ENCODE results near the gene KLHL2. TPM values are rescaled to one million over a fixed set of nuclear protein-coding genes. Genes with fewer than 3 reads are reported as not detected.

KLHL2 gene
- total and polyA plus RNA-seq, 2 of the 13 experiments (the other 11 are each of a cell fraction or from before 2014, with no cell fraction given): 9.2 to 17.6 TPM

DNA sequence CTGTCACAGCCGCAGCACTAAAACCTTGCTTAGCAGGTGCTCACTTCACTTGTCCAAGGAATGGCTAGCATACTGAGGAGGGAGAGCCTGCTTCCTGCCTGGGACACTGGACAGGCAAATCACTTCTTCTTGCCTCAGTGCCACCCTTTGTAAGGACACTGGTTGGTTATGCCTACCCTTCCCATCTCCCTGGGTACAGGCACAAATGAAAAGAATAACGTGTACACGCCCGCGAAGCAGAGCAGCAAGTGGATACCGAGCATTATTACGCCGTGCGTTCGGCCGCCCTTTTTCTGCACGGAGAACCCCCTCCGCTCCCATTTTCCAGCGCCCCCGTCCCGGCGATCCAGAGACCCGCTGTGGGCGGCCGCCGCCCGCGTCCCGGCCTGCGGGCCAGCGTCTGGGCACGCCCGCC, 338 bp upstream of the KLHL2 start:
- Histone ChIP-seq H2AFZ (ENCODE audit: low read length) (peak overlapping the region; percentile 99), H3K4me3 (replicated peaks in 1 of 3; ENCODE audit: insufficient read depth in 1 of 3, low read depth in 2 of 3, low read length in 3 of 3) (peak overlapping the region; percentile 78 to 92 (median 87)), H3K9ac (ENCODE audit: insufficient read depth, low read depth, low read length) (peak overlapping the region; percentile 70), H3K9me3 (ENCODE audit: low read length) (no peaks in the 10 kb centered on the region), H4K20me1 (ENCODE audit: insufficient read depth, low read length) (no peaks in the 10 kb centered on the region), H3K27ac (ENCODE audit: extremely low read length, insufficient read depth, low read length) (no peak overlapping the region), H3K36me3 (replicated peaks in 1 of 2; ENCODE audit: control insufficient read depth in 1 of 2, insufficient read depth in 2 of 2, low read length in 2 of 2) (no peaks in the 10 kb centered on the region), H3K27me3 (ENCODE audit: control insufficient read depth in 1 of 2, insufficient read depth in 2 of 2, low read length in 2 of 2) (peaks cover 0 to 3% of the 10 kb centered on the region in 2 experiments; a peak in 1 of 5 replicates), H3K4me1 (ENCODE audit: insufficient read depth, low read length) (peaks cover 35% of the 10 kb centered on the region), H3K79me2 (ENCODE audit: insufficient read depth, low read length) (peaks cover 35% of the 10 kb centered on the region), H3K4me2 (ENCODE audit: low read depth, low read length) (peak overlapping the region; percentile 100)
- 3% methylated on average over 28 of the region's 28 CpGs for WGBS (ENCODE audit: low lambda C conversion rate)
- BruUV-seq (replicated peaks): no TSS peak
- intact Hi-C loops (cut with micrococcal nuclease; ENCODE audit: unreplicated experiment): loop anchor here (2.0 to 5.0 kb wide), 4 partner anchors 40 to 120 kb away; partner anchors contain the start of genes MSMO1 and TMEM192
- ChIA-PET POLR2A (interaction anchor here (0.7 to 2.3 kb wide), 2 partner anchors 94 to 121 kb away, joined by 3 to 7 read pairs; partner anchors contain the start of genes MSMO1 and TMEM192), CTCF (ENCODE audit: low intra/inter-chr PET ratio, low total read pairs) (no interaction called here)
- DNase-seq (ENCODE audit: low spot score): no peak
- no peak for FAIRE-seq
- ATAC-seq: peak; percentile 47
- in situ Hi-C loops (cut with HindIII; ENCODE audit: extremely low pct_ligation_motif_present, low pct_unique_long_range_greater_than_20kb): loop anchor here (5.0 kb wide), 1 partner anchor 120 kb away; the partner anchor contains the start of gene MSMO1
- TF ChIP-seq, protein P1, sequence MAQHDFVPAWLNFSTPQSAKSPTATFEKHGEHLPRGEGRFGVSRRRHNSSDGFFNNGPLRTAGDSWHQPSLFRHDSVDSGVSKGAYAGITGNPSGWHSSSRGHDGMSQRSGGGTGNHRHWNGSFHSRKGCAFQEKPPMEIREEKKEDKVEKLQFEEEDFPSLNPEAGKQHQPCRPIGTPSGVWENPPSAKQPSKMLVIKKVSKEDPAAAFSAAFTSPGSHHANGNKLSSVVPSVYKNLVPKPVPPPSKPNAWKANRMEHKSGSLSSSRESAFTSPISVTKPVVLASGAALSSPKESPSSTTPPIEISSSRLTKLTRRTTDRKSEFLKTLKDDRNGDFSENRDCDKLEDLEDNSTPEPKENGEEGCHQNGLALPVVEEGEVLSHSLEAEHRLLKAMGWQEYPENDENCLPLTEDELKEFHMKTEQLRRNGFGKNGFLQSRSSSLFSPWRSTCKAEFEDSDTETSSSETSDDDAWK (CRISPR knock-in tag; IDR thresholded peaks at IDR 0.05): no peak
- TF ChIP-seq, protein P2, sequence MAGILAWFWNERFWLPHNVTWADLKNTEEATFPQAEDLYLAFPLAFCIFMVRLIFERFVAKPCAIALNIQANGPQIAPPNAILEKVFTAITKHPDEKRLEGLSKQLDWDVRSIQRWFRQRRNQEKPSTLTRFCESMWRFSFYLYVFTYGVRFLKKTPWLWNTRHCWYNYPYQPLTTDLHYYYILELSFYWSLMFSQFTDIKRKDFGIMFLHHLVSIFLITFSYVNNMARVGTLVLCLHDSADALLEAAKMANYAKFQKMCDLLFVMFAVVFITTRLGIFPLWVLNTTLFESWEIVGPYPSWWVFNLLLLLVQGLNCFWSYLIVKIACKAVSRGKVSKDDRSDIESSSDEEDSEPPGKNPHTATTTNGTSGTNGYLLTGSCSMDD (CRISPR knock-in tag; IDR thresholded peaks at IDR 0.05): no peak
- TF ChIP-seq ZNF678 (CRISPR knock-in tag; IDR thresholded peaks at IDR 0.05) (no peak), ZSCAN21 (CRISPR knock-in tag; IDR thresholded peaks at IDR 0.05; ENCODE audit: borderline replicate concordance) (0 out of 2 replicates have a peak, but pooled peaks have one; percentile 51), KDM3A (CRISPR knock-in tag; IDR thresholded peaks at IDR 0.05; ENCODE audit: low read depth) (no peak), HCFC1 (IDR thresholded peaks at IDR 0.05; ENCODE audit: low read depth, low read length) (0 out of 2 replicates have a peak, but pooled peaks have one; percentile 15), KMT2B (CRISPR knock-in tag; IDR thresholded peaks at IDR 0.05) (peak; percentile 41; the same call in 1 of the 2 replicates), SSRP1 (CRISPR knock-in tag; IDR thresholded peaks at IDR 0.05) (no peak), ZNF12 (CRISPR knock-in tag; IDR thresholded peaks at IDR 0.05) (peak; percentile 99), ZNF672 (CRISPR knock-in tag; IDR thresholded peaks at IDR 0.05) (0 out of 2 replicates have a peak, but pooled peaks have one; percentile 24)
- TF ChIP-seq, protein P3, sequence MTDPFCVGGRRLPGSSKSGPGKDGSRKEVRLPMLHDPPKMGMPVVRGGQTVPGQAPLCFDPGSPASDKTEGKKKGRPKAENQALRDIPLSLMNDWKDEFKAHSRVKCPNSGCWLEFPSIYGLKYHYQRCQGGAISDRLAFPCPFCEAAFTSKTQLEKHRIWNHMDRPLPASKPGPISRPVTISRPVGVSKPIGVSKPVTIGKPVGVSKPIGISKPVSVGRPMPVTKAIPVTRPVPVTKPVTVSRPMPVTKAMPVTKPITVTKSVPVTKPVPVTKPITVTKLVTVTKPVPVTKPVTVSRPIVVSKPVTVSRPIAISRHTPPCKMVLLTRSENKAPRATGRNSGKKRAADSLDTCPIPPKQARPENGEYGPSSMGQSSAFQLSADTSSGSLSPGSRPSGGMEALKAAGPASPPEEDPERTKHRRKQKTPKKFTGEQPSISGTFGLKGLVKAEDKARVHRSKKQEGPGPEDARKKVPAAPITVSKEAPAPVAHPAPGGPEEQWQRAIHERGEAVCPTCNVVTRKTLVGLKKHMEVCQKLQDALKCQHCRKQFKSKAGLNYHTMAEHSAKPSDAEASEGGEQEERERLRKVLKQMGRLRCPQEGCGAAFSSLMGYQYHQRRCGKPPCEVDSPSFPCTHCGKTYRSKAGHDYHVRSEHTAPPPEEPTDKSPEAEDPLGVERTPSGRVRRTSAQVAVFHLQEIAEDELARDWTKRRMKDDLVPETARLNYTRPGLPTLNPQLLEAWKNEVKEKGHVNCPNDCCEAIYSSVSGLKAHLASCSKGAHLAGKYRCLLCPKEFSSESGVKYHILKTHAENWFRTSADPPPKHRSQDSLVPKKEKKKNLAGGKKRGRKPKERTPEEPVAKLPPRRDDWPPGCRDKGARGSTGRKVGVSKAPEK (CRISPR knock-in tag; IDR thresholded peaks at IDR 0.05; ENCODE audit: borderline replicate concordance): peak; percentile 68; the same call in 1 of the 2 replicates
- TF ChIP-seq, protein P4, sequence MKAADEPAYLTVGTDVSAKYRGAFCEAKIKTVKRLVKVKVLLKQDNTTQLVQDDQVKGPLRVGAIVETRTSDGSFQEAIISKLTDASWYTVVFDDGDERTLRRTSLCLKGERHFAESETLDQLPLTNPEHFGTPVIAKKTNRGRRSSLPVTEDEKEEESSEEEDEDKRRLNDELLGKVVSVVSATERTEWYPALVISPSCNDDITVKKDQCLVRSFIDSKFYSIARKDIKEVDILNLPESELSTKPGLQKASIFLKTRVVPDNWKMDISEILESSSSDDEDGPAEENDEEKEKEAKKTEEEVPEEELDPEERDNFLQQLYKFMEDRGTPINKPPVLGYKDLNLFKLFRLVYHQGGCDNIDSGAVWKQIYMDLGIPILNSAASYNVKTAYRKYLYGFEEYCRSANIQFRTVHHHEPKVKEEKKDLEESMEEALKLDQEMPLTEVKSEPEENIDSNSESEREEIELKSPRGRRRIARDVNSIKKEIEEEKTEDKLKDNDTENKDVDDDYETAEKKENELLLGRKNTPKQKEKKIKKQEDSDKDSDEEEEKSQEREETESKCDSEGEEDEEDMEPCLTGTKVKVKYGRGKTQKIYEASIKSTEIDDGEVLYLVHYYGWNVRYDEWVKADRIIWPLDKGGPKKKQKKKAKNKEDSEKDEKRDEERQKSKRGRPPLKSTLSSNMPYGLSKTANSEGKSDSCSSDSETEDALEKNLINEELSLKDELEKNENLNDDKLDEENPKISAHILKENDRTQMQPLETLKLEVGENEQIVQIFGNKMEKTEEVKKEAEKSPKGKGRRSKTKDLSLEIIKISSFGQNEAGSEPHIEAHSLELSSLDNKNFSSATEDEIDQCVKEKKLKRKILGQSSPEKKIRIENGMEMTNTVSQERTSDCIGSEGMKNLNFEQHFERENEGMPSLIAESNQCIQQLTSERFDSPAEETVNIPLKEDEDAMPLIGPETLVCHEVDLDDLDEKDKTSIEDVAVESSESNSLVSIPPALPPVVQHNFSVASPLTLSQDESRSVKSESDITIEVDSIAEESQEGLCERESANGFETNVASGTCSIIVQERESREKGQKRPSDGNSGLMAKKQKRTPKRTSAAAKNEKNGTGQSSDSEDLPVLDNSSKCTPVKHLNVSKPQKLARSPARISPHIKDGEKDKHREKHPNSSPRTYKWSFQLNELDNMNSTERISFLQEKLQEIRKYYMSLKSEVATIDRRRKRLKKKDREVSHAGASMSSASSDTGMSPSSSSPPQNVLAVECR (CRISPR knock-in tag; IDR thresholded peaks at IDR 0.05; ENCODE audit: borderline replicate concordance): 0 out of 2 replicates have a peak, but pooled peaks have one; percentile 18
- TF ChIP-seq, protein P5, sequence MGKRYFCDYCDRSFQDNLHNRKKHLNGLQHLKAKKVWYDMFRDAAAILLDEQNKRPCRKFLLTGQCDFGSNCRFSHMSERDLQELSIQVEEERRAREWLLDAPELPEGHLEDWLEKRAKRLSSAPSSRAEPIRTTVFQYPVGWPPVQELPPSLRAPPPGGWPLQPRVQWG (CRISPR knock-in tag; IDR thresholded peaks at IDR 0.05; ENCODE audit: borderline replicate concordance, low read depth): no peak
